Measurements from ENCODE around the gene ZSCAN29.
A peak's percentile ranks its signal among the peaks of the same experiment; 100 is the strongest.
"Not testable (repeated sequence)": the region's sequence is repeated elsewhere in the genome, so short reads cannot be mapped to it uniquely, and the experiment has no call there.

The ZSCAN29 gene

GRCh38 chr15:43370975-43371974, at the start of gene ZSCAN29, which contains the start of gene TUBGCP4:
Gene ZSCAN29, minus strand, starts transcription at chr15:43371043. Its CDS starts 1,130 bp downstream, at chr15:43369913.
Gene TUBGCP4, plus strand, starts transcription at chr15:43371101. Its CDS starts 254 bp downstream, at chr15:43371355.
- DNase-seq = peak; percentile 9 to 48

- DNase-seq = no peak
Observed at GRCh38 chr15:43420435-43420834, 49.6 kb upstream of the ZSCAN29 start.

- DNase-seq = no peak
Observed at GRCh38 chr15:43414196-43414595, 43.4 kb upstream of the ZSCAN29 start.

- no peak for DNase-seq
Observed at GRCh38 chr15:43412096-43412495, 41.3 kb upstream of the ZSCAN29 start.

- DNase-seq = no peak
Observed at GRCh38 chr15:43410572-43411214, 39.9 kb upstream of the ZSCAN29 start.

GRCh38 chr15:43408789-43409188, 37.9 kb upstream of the ZSCAN29 start:
- DNase-seq = no peak

- DNase-seq = no peak
Observed at GRCh38 chr15:43406808-43407207, 36.0 kb upstream of the ZSCAN29 start.

- no peak for DNase-seq
Observed at GRCh38 chr15:43406189-43406588, 35.3 kb upstream of the ZSCAN29 start.

GRCh38 chr15:43404130-43404529, 33.3 kb upstream of the ZSCAN29 start:
- no peak for DNase-seq

GRCh38 chr15:43403616-43404015, 32.8 kb upstream of the ZSCAN29 start:
- DNase-seq = no peak

- no peak for DNase-seq
Observed at GRCh38 chr15:43402255-43402654, 31.4 kb upstream of the ZSCAN29 start.

GRCh38 chr15:43393592-43393991, 22.7 kb upstream of the ZSCAN29 start:
- DNase-seq = not testable (repeated sequence)

GRCh38 chr15:43390723-43391122, 19.9 kb upstream of the ZSCAN29 start:
- no peak for DNase-seq

- no peak for DNase-seq
Observed at GRCh38 chr15:43383070-43383469, 12.2 kb upstream of the ZSCAN29 start.

GRCh38 chr15:43382310-43382709, 11.5 kb upstream of the ZSCAN29 start:
- no peak for DNase-seq

GRCh38 chr15:43378601-43379000, 7.8 kb upstream of the ZSCAN29 start:
- no peak for DNase-seq

GRCh38 chr15:43376017-43376705, 5.3 kb upstream of the ZSCAN29 start:
- no peak for DNase-seq

- DNase-seq = no peak
Observed at GRCh38 chr15:43370310-43370974, 401 bp downstream of the ZSCAN29 start.

GRCh38 chr15:43361313-43361903, 9.4 kb downstream of the ZSCAN29 start:
- no peak for DNase-seq

GRCh38 chr15:43360821-43361220, 10.0 kb downstream of the ZSCAN29 start:
- DNase-seq = no peak

GRCh38 chr15:43352693-43353382, 18.0 kb downstream of the ZSCAN29 start:
- no peak for DNase-seq

GRCh38 chr15:43347114-43347513, 23.7 kb downstream of the ZSCAN29 start:
- no peak for DNase-seq
